ENCODE measurements around the gene KRT39. TPM values are rescaled to one million over a fixed set of nuclear protein-coding genes. Genes with fewer than 3 reads are reported as not detected.
A peak's percentile ranks its signal among the peaks of the same experiment; 100 is the strongest.
"Not testable (repeated sequence)": the region's sequence is repeated elsewhere in the genome, so short reads cannot be mapped to it uniquely, and the experiment has no call there.

Gene KRT39
- total RNA-seq (2014; rRNA removed; shearing (Covaris generic); ENCODE audit: low replicate concordance): not detected in 2 replicates

DNA sequence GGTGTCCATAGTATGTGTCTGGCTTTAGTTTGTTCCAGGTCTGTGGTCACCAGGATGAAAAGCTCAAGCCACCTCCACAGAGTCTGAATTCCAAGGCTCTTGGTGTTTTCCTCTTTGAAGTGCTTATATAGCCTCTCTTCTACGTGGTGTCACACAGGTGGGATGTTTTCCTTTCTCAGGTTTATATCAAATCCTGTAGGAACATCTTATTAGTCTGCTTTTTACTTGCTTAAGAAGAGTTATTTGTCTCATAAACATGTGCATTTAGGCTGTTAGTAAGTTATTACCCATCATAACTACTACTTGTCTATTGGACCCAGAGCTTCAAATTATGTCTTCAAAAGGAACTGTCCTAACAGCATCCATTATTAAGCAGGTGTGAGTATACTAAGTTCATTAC, at the start of gene KRT39:
Gene KRT39 (minus strand): TSS at position 101 of the 400 bp plus-strand sequence. CDS start 92 bp downstream, at position 9.
- no peaks in the 10 kb centered on the region for H3K27me3 ChIP-seq
- H3K36me3 ChIP-seq: no peaks in the 10 kb centered on the region
- H3K4me3 ChIP-seq: no peak within 1 kb of the TSS
- H3K9me3 ChIP-seq: peaks cover 9% of the 10 kb centered on the region; the same call in 1 of the 2 replicates
- DNase-seq: no peak

DNA sequence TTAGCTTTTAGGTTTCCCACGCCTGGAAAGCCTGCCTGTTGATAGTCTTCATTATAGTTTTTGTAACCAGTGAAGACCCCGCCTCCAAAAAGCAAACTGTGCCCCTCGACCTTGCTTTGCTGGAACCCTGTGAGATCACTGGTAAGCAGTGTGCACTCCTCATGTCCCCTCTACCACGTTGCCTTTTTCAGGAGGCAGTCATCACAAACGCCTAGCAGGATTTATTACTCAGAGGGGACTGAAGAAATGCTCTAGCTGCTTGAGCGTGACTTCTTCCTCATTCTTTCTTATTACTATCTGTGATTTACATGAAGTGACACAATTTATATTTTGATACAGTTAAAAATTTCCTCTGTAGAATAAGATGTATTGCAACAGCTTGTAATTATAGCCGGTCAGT, 48.7 kb upstream of the KRT39 start:
- no peaks in the 10 kb centered on the region; the same call in 1 of the 2 replicates for H3K9me3 ChIP-seq
- no peak overlapping the region for H3K4me3 ChIP-seq
- no peaks in the 10 kb centered on the region for H3K36me3 ChIP-seq
- no peak for DNase-seq
- no peaks in the 10 kb centered on the region for H3K27me3 ChIP-seq

DNA sequence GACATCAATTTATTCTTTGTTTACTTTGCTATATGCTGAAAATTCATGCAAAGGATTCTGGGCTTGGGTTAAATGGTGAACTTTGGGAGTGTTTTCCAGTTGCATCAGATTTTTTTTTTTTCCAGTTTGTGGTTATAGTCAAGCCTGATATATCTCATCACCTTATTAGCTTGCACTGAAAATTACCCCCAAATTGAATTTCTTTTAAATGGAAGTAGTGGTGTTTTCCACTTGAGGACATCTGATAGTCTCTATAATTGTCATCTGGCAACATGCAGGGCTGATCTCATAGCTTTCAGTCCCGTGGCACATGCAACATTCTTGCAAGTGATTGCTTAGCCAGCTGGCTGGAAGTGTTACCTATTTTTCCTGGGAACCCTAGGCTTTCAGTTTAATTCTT, 46.9 kb upstream of the KRT39 start:
- DNase-seq: peak; percentile 47

DNA sequence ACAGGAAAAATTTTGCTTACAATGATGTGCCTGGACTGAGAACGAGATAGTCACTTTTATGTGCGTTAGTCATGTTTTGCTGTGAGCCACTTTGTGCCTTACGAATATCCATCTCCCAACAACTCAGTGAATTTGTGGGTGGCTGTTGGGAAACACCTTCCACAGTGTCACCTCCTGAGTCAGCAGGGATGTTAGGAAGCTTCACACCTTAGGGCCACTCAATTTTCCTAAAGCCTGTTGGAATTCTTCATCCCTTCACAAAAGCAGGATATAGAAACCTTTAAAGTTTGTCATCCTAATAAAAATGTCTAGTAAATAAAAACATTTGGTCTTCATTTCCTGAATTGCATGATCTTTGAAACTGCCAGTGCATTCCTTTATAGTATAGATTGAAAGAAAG, 46.4 kb upstream of the KRT39 start:
- Histone ChIP-seq H3K4me3 (no peak overlapping the region), H3K9me3 (no peaks in the 10 kb centered on the region; the same call in 1 of the 2 replicates), H3K27me3 (no peaks in the 10 kb centered on the region), H3K36me3 (no peaks in the 10 kb centered on the region)
- DNase-seq: no peak

More for the DNA sequence above, 46.9 kb upstream of the KRT39 start:
- Histone ChIP-seq H3K27me3 (no peaks in the 10 kb centered on the region), H3K4me3 (no peak overlapping the region), H3K36me3 (no peaks in the 10 kb centered on the region), H3K9me3 (no peaks in the 10 kb centered on the region; the same call in 1 of the 2 replicates)

DNA sequence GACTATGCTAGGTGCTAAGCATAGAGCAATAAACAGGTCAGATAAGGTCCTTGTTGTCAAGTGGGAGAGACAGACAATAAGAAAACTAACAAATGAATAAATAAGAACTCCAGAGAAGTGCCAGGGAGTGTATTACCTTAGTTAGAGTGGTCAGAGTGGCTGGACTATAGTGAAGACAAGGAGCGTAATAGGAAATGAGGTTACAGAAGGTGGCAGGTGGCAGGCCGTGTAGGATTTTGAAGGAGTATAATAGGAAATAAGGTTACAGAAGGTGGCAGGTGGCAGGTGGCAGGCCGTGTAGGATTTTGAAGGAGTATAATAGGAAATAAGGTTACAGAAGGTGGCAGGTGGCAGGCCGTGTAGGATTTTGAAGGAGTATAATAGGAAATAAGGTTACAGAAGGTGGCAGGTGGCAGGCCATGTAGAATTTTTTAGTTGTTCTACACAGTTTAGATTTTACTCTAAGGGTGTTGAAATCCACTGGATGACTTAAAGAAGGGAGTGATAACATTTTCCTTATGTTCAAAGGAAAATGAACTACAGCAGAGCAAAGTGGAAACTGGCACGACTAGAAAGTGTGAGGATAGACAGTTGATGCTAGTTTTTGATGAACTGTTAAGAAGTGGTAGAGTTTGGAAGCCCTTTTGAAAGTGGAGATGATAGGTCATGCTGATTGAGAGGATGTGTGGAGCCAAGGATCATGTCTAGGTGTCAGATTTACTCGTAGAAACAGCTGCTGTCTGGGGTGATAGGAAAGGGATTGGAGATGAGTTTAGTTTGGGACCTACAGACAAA, 45.8 kb upstream of the KRT39 start:
- Histone ChIP-seq H3K4me3 (no peak overlapping the region), H3K36me3 (no peaks in the 10 kb centered on the region), H3K27me3 (no peaks in the 10 kb centered on the region), H3K9me3 (no peaks in the 10 kb centered on the region; the same call in 1 of the 2 replicates)
- DNase-seq: no peak

DNA sequence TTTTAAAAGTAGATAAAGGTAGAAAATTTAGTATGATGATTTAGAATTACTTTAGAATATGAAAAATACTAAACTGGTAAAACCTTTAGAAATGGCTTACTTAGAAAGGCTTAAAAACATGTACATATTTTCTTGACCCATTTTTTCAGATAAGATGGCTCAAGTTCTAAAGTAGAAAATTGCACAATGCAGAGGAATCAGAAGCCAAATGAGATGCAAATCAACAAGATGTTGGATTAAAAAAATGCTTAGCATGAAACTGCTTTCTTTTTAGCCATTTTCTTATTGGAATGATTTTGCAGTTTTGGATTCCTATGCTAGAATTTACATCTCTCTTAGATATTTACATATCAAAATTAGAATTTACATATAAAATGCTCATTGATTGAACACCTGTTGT, 43.7 kb upstream of the KRT39 start:
- no peaks in the 10 kb centered on the region for H3K36me3 ChIP-seq
- no peak for DNase-seq
- no peaks in the 10 kb centered on the region for H3K27me3 ChIP-seq
- no peak overlapping the region for H3K4me3 ChIP-seq
- no peaks in the 10 kb centered on the region; the same call in 1 of the 2 replicates for H3K9me3 ChIP-seq

DNA sequence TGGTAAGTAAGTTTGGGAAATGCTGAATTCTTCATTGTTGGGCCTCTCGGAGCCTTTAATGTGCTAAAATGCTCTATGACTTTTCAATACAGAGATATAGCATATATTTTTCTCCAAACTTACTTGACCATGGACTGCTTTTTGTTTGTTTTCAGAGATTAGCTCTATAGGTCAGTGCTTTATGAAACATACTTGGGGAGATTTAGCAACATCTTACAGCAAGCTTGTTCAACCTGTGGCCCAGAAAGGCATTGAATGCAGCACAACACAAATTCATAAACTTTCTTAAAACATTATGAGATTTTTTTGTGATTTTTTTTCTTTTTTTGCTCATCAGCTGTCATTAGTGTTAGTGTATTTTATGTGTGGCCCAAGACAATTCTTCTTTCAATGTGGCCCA, 43.2 kb upstream of the KRT39 start:
- no peak for DNase-seq
- no peaks in the 10 kb centered on the region; the same call in 1 of the 2 replicates for H3K9me3 ChIP-seq
- no peaks in the 10 kb centered on the region for H3K27me3 ChIP-seq
- H3K36me3 ChIP-seq: no peaks in the 10 kb centered on the region
- no peak overlapping the region for H3K4me3 ChIP-seq

DNA sequence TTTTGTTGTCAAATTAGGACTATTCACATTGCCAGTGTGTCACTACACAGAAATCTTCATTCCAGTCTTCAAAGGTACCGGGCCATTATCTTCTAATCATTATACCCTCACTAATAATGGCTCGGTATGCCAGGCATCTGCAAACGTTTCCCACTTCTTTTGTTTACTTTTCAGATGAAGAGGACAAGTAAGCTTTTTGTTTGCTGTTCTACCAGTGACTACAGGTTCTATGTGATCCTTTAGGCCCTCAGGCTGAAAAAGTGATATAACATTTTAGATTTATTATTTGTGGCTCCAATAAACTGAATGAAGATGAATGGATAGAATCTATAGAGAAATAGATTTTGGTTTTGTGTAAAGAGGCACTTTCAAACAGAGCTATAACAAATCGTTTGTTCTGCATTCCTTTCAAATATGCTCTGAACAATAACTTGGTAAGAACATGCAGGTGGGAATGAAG, 42.6 kb upstream of the KRT39 start:
- no peaks in the 10 kb centered on the region for H3K9me3 ChIP-seq
- H3K4me3 ChIP-seq: no peak overlapping the region
- no peak for DNase-seq
- H3K27me3 ChIP-seq: no peaks in the 10 kb centered on the region
- no peaks in the 10 kb centered on the region for H3K36me3 ChIP-seq

DNA sequence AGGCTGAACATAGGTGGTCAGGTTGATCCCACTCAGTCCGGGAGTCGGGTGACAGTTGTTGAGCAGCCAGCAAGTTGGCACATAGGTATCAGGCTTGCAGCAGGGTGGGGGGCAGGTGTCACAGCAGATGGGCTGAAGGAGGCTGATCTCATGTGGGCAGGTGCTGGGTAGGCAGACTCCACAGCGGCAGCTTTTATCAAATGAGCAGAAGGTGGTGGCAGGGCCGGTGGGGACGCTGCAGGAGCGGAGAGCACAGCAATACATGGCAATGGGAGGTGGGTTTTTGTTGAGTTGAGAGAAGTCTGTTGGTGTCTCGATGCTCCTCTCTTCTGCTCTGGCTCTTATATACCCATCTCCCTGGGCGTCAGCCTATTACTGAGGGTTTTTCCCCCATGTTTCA, 42.1 kb upstream of the KRT39 start, which contains the start of gene KRTAP3-1:
Gene KRTAP3-1 (minus strand): TSS at position 318 of the 400 bp plus-strand sequence. CDS start 54 bp downstream, at position 264.
- H3K36me3 ChIP-seq: no peaks in the 10 kb centered on the region
- H3K4me3 ChIP-seq: no peak within 1 kb of the TSS
- no peaks in the 10 kb centered on the region for H3K27me3 ChIP-seq
- no peak for DNase-seq
- no peaks in the 10 kb centered on the region for H3K9me3 ChIP-seq

DNA sequence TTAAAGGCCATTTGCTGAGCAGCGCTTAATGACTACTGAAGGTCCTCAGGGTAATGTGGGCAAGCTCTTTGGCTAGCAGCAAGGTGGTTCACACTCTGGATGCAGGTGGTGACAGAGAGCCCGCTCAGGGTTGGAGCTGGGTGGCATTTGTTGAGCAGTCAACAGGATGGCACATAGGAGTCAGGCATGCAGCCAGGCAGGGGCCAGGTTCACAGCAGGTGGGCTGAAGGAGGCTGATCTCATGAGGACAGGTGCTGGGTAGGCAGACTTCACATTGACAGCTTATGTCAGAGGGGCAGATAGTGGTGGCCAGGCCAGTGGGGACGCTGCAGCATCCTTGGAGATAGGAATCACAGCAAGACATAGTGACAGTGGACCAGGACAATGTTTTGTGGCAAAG, 37.6 kb upstream of the KRT39 start:
- Histone ChIP-seq H3K9me3 (no peaks in the 10 kb centered on the region), H3K4me3 (no peak overlapping the region), H3K36me3 (no peaks in the 10 kb centered on the region), H3K27me3 (no peaks in the 10 kb centered on the region)
- no peak for DNase-seq

DNA sequence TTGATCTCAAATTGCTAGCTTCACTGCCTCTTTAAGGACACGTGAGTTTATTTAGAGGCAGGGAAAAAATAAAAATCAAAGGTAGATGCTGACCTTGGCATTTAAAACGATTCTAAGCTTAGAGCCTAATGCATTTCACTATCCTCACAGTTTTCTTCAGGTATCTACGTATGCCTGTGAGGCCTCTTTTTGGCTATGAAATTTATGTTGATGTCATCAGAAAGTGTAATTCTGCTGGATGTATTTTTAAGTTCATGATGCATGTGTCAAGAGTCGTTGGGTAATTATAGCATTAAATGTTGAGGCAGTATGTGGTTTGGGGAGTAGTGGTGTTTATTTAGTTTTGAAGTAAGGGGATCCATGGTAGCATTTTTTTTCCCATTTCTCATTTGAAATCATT, 37.2 kb upstream of the KRT39 start:
- Histone ChIP-seq H3K9me3 (no peaks in the 10 kb centered on the region), H3K36me3 (no peaks in the 10 kb centered on the region), H3K27me3 (no peaks in the 10 kb centered on the region), H3K4me3 (no peak overlapping the region)
- no peak for DNase-seq

DNA sequence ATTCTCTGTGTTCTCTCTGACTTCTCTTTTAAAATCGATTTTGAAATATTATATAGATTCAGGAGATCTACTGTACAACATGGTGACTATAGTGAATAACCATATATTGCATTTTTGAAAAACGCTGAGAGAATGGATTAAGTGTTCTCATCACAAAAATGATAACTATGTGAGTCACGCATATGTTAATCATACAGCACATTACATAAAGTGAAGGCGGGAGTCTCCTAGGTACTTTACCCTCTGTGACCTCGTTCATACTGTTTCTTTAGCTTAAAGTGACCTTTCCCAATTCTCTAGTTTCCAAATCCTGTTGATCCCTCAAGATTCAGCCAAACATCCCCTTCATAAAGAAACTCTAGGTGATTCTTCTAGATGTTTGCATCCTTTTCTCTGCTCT, 36.1 kb upstream of the KRT39 start:
- Histone ChIP-seq H3K27me3 (no peaks in the 10 kb centered on the region), H3K9me3 (no peaks in the 10 kb centered on the region), H3K4me3 (no peak overlapping the region), H3K36me3 (no peaks in the 10 kb centered on the region)
- no peak for DNase-seq

DNA sequence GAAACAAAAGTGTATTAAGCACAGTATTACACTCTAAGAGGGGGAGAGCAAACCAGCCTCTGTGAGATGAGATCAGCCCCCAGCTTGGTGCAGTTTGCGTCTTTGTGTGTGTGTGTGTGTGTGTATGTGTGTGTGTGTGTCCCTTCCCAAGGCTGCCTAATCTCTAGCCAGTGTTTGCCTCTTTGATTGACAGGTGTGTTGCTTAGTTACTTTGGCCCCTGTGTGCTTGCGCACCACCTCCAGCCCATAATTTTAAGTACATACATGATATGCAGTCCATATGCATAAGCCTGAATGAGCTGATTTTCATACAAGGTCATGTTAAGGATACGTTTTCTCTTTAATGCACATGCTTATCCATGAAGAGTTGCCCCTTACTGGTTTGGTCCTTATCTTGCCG, 35.0 kb upstream of the KRT39 start:
- no peaks in the 10 kb centered on the region for H3K27me3 ChIP-seq
- H3K9me3 ChIP-seq: no peaks in the 10 kb centered on the region
- H3K4me3 ChIP-seq: no peak overlapping the region
- DNase-seq: no peak
- H3K36me3 ChIP-seq: no peaks in the 10 kb centered on the region

DNA sequence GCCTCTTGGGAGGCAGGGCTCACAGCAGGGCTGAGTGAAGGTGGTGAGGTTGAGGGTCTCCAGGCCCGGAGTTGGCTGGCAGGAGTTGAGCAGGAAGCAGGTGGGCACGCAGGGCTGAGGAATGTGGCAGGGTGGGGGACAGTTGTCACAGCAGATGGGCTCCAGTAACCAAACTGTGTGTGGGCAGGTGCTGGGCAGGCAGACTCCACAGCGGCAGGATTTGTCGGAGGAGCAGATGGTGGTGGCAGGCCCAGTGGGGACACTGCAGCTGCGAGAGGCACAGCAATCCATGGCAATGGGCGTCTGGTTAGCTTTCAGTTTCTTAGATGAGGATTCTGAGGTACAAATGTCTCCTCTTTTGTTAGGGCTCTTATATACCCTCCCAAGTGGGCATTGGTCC, 32.8 kb upstream of the KRT39 start, which contains the start of gene KRTAP3-2:
Gene KRTAP3-2 (minus strand): TSS at position 344 of the 400 bp plus-strand sequence. CDS start 53 bp downstream, at position 291.
- not testable (repeated sequence) for DNase-seq, H3K4me3 ChIP-seq, H3K36me3 ChIP-seq, H3K27me3 ChIP-seq, H3K9me3 ChIP-seq

DNA sequence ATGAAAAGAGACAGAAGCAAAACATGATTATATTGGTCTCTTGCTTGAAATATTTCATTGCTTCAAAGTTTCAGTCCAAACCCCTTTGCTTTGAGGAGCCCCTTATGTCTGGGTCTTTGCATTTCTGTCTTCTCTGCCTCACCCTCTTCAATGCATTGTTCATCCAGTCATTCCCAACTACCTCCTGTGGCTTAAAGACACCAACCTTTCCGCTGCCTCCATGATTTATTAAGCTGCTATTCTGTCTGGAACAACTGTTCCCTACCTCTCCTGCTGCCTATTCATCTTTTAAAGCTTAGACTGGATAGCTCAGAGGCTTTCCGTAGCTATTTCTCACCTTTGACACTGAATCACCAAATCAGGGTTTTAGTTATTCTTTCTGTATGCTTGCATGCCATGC, 30.6 kb upstream of the KRT39 start:
- no peak overlapping the region for H3K4me3 ChIP-seq
- H3K9me3 ChIP-seq: no peaks in the 10 kb centered on the region
- no peak for DNase-seq
- no peaks in the 10 kb centered on the region for H3K27me3 ChIP-seq
- no peaks in the 10 kb centered on the region for H3K36me3 ChIP-seq

DNA sequence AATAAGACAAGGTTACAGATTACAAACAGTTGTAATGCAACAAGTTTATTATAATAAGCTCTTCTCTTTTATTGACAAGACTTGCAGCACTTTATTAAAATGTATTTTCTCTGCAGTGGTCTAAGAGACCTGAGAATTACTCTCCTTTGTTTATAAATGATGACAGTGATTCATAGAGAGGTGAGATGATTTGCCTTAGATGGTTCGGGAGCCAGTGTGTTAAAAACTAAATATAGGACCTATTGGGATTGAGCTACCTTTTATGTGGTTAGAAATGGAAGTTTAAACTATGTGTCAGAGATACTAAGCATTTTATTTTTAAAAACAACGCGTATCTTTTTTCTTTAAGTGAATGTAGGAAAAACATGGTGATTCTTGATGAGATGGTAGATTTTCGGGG, 30.1 kb upstream of the KRT39 start:
- no peaks in the 10 kb centered on the region for H3K27me3 ChIP-seq
- H3K36me3 ChIP-seq: no peaks in the 10 kb centered on the region
- H3K9me3 ChIP-seq: no peaks in the 10 kb centered on the region
- no peak overlapping the region for H3K4me3 ChIP-seq
- no peak for DNase-seq

DNA sequence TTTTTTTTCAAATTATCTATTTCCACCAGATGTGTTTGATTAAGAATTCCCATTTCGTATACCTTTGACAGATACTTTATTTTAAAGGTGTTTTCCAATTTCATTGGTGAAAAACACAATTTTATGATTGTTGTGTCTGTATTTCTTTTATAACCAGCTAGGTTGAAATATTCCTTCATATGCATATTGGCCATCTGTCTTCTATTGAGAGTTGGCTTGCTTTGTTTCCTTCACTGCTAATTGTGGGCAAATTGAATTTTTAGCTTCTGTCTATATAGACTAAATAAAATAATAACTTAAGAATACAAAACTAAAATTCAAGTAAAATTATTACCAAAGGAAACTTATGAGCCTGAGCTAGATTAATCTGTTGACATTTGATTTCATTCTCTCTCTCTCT, 28.4 kb upstream of the KRT39 start:
- Histone ChIP-seq H3K9me3 (no peaks in the 10 kb centered on the region; the same call in 1 of the 2 replicates), H3K27me3 (no peaks in the 10 kb centered on the region), H3K4me3 (no peak overlapping the region), H3K36me3 (no peaks in the 10 kb centered on the region)
- no peak for DNase-seq

DNA sequence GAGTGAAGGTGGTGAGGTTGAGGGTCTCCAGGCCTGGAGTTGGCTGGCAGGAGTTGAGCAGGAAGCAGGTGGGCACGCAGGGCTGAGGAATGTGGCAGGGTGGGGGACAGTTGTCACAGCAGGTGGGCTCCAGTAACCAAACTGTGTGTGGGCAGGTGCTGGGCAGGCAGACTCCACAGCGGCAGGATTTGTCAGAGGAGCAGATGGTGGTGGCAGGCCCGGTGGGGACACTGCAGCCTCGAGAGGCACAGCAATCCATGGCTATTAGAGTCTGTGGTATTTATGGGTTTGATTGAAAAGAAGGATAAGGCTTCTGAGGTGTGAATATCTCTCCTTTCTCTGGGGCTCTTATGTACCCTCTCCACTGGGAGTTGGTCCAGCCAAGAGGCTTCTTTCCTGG, 27.1 kb upstream of the KRT39 start, which contains the start of gene KRTAP3-3:
Gene KRTAP3-3 (minus strand): TSS at position 326 of the 400 bp plus-strand sequence. CDS start 67 bp downstream, at position 259.
- Histone ChIP-seq H3K4me3 (no peak within 1 kb of the TSS), H3K9me3 (no peaks in the 10 kb centered on the region; the same call in 1 of the 2 replicates), H3K36me3 (no peaks in the 10 kb centered on the region), H3K27me3 (no peaks in the 10 kb centered on the region)
- no peak for DNase-seq

Data from MG63 (cell line).